ENCODE data around the gene TMEM192.

- no peak for TF ChIP-seq EZH2 (IDR thresholded peaks at IDR 0.05; ENCODE audit: borderline replicate concordance, low read depth, low read length, severe bottlenecking)
- no peak for TF ChIP-seq CTCF (IDR thresholded peaks at IDR 0.05; ENCODE audit: extremely low read depth in 1 of 2, insufficient read depth in 1 of 2, low read depth in 1 of 2, low read length in 2 of 2)
- no peak for TF ChIP-seq MYC (IDR thresholded peaks at IDR 0.05; ENCODE audit: low read depth, low read length)
- TF ChIP-seq POLR2AphosphoS5 (IDR thresholded peaks at IDR 0.05; ENCODE audit: insufficient read depth, low read depth, low read length) = no peak
These were observed 59.0 kb downstream of the TMEM192 start, which contains the start of gene TRIM75 for GRCh38 chr4:165053645-165054044.
